Inflammatory macrophage treated with lipopolysaccharide for 1 hour (primary cell): ENCODE data around the gene RASEF.
"Not testable (repeated sequence)": the region's sequence is repeated elsewhere in the genome, so short reads cannot be mapped to it uniquely, and the experiment has no call there.

ENCODE experiments used
- DNase-seq, 2 donors: peaks; one replicate each; pipeline ENCODE4 v3.0.0-alpha.2; 2020 to 2022

Gene RASEF

GRCh38 chr9:83062651-83063527 is at the start of gene RASEF:
Gene RASEF, minus strand, starts transcription at chr9:83063142. Its CDS starts 275 bp downstream, at chr9:83062867.
- DNase-seq: no peak

GRCh38 chr9:83111169-83111568 is 48.2 kb upstream of the RASEF start:
- DNase-seq: no peak

- no peak for DNase-seq
Measured at GRCh38 chr9:83109296-83109695, 46.4 kb upstream of the RASEF start.

- no peak for DNase-seq
Measured at GRCh38 chr9:83108208-83108607, 45.3 kb upstream of the RASEF start.

GRCh38 chr9:83106772-83107171 is 43.8 kb upstream of the RASEF start:
- DNase-seq: no peak

DNA sequence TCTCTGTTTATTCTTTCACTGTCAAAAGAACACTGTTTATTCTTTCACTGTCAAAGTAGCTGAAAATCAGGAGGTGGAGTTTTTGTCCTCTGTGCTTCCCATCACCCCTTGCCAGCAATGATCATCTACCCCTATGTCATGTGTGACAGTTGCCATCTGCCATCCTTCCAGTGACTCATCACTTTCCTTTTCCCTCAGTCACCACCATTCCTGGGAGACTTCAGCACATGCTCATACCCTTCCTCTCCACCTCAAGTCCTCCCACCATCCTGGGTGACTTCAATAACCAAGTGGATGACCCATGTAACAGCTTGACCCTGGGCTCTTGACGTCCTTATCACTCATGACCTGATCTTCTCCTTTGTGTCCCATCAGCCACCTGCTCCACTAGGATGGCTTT is 43.3 kb upstream of the RASEF start:
- no peak for DNase-seq

DNA sequence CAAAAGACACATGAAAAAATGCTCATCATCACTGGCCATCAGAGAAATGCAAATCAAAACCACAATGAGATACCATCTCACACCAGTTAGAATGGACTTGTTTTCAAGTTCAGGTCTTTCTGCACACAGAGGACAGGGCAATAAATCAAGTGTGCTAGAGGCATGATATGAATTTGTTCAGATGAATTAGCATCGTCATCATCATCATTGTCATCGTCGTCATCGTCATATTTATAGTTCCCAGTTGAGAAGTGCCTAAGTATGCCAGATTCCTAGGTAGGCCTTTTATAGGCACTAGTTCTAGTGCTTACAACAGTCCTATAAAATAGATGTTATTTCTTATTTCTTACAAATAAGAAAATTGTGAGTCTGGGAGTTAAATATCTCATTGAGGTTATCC is 34.7 kb upstream of the RASEF start:
- no peak for DNase-seq

- DNase-seq: not testable (repeated sequence)
Measured at GRCh38 chr9:83093311-83093710, 30.4 kb upstream of the RASEF start.

DNA sequence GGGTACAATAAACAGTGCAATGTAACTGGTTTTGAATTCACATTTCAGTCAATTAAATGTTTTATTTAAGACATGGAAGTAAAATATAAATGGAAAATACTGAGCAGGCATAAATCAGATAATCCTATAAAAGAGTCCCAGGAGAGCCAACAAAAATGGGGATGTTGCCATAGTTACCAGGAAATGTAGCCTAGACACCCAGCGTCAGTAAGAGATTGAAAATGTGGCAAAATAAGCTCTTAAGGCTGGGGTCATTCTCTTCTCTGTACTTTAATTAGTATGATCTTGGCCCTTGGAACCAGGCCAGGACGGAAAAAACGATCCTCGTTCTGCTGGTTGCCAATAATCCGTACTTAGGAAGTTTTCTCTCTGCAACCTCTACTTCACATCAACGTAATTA is 18.9 kb upstream of the RASEF start:
- DNase-seq: no peak

DNA sequence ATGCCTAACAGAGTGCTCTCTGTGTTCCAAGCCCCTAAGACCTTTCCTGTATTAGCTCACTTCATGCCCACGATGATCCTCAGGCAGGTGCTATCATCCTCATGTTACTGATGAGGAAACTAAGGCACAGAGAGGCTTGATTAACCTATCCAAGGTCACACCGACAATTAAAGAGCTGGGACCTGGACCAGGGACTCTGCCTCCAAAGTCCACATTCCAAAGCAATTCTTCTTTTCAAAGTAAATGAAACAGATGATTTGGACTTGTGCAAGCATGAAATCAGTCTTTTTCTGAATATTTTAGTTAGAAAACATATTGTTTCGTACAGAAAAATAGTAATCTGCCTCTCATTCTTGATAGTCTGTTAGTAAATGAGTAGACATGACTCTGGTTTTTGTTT is 18.1 kb upstream of the RASEF start:
- no peak for DNase-seq

DNA sequence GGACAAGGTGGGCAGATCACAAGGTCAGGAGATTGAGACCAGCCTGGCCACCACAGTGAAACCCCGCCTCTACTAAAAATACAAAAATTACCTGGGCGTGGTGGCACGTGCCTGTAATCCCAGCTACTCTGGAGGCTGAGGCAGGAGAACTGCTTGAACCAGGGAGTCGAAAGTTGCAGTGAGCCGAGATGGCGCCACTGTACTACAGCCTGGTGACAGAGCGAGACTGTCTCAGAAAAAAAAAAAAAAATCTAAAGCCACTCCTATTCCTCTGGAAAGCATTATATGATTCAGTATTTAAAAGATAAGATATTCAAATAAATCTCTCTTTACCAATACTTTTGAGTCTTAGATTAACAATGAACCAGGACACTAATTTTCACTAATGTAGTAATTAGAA is 13.0 kb upstream of the RASEF start:
- DNase-seq: not testable (repeated sequence)

GRCh38 chr9:83072498-83072897 is 9.6 kb upstream of the RASEF start:
- not testable (repeated sequence) for DNase-seq

DNA sequence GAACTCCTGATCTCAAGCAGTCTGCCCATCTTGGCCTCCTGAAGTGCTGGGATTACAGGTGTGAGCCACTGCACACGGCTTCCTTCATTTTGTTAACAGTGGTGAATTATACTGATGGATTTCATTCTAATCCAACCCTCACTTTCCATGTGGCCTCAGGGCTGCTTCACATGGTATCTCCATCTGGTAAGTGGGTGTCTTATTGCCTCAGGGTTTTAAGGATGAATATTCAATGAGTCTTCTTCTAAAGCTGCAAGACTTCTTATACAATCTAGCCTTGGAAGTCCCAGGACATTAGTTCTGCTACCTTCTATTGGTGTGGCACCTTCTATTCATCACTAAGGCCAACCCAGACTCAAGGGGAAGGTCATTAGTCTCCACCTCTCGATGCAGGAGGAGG is 8.7 kb upstream of the RASEF start:
- no peak for DNase-seq

- DNase-seq: no peak
Measured at GRCh38 chr9:83070261-83070660, 7.3 kb upstream of the RASEF start.

DNA sequence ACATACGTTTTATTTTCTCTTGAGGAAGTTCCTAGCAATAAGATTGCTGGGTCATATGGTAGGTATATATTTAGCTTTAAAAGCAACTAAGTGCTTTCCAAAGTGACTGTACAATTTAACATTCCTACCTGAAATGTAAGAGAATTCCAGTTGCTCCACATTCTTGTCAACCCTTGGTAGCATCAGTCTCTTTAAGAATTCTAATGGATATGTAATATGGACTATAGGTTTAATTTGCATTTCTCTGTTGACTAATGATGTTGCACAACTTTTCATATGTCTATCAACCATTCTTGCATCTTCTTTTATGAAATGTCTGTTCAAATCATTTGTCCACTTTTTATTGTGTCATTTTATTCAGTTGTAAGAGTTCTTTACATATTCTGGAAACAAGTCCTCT is 6.7 kb upstream of the RASEF start:
- no peak for DNase-seq

DNA sequence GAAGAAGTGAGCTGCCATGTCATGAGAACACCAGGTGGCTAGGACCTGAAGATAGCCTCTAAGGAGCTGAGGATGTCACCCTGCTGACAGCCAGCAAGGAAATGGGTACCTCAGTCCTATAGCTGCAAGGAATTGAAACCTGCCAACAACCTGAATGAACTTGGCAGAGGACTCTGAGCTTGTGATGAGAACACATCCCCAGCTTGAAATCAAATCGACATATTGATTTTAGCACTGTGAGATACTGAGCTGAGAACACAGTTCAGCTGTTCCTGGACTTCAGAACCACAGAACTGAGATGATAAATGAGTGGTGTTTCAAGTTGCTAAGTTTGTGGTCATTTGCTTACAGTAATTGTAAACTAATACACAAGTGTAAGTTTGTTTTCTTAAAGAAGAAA is 5.5 kb upstream of the RASEF start:
- no peak for DNase-seq

DNA sequence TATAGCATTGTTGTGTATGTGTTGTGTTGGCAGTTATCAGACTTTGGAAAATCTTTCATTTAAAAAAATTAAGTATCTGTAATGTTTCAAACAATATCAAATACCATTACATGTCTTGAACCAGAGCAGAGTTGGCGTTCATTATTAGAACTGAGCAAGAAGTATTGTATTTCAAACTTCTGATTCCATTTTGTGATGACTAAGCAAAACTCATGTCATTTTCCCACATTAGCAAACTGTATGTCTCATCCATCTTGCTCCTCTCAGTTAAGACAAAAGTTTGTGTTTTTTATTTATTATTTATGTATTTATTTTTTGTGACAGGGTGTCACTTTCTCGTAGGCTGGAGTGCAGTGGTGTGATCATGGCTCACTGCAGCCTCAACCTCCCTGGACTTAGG is 4.6 kb upstream of the RASEF start:
- DNase-seq: no peak

GRCh38 chr9:83066771-83067170 is 3.8 kb upstream of the RASEF start:
- no peak for DNase-seq

GRCh38 chr9:83065233-83065632 is 2.3 kb upstream of the RASEF start:
- no peak for DNase-seq

DNA sequence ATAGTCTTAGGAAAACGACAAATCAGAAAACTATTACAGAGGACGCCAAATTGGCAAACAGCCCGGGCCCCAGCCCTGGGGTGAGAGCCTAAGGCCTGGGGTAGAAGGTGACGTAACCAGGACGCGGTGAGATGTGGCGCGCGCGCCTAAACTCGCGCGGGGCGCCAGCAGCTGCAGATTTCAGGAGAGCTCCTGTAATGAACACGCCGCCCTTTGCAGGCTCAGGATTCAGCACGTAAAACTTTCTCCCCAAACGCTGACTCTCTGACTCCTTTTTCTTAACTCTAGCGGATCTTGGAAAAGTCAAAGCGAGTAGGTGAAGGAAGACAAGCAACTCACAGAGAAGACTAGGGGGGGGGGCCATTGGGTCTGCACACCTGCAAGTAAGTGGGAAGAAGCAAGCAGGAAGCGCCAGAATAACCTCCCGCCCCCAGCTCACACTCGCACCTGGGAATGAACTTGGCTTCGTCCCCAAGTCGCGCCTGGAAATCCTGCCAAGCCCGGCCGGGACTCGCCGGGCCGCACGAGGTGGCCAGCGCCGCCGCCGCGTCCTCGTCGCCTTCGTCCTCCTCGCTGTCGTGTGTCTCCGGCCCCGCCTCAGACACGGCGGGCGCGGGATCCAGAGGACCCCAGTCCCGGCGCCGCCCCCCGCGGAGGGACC is 822 bp downstream of the RASEF start:
- DNase-seq: no peak

- DNase-seq: no peak
Measured at GRCh38 chr9:83061036-83061435, 1.9 kb downstream of the RASEF start.

- DNase-seq: no peak
Measured at GRCh38 chr9:83060556-83060955, 2.4 kb downstream of the RASEF start.

DNA sequence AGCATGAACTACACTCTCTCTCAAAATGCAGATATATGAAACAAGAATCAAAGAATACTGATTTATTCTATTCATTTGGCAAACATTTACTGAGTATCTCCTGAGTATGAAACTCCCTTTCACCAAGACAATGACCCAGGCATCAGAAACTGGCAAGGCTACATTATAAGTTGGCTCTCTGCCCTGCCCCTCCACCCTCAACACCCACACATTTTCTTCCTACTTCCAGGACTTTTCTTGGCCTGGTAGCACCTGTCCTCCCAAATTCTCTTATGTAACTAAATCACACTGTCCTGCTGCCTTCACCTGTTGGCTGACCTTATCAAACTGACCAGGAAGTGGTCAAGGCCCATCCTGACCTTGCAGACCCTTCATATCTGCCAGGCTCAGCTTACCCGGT is 3.5 kb downstream of the RASEF start:
- DNase-seq: no peak

DNA sequence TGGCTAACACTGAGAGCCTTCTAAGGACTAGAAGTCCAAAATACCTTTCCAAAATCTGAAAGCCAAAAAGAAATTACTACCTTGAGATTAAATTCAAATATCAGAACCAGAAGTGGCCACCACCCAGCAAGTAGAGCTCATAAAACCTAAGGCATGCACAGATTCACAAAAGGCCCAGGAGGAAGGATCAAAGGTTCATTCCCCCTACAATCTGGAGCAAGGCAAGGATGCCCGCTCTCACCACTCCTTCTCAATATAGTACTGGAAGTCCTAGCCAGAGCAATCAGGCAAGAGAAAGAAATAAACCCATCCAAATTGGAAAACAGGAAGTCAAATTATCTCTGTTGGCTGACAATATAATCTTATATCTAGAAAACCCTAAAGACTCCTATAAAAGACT is 6.0 kb downstream of the RASEF start:
- DNase-seq: no peak

DNA sequence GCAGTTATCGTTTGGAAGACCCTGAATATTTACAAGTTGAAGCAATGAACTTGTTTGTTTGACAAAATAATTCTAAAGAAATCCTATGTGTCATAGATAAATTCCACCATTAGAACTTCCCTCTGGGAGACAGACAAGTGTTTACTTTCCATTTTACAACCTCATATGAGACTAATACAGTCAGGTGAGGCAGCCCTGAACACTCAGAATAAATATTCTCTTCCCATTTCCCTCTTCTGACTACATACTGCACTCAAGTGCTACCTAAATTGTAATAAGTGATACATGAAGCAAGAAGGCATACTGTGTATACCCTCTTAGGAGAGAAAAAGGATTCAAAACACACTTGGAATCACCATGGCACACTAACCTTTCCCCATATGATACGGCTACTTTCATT is 6.8 kb downstream of the RASEF start:
- DNase-seq: no peak
